8988T (cell line): Measurements from ENCODE around the gene FRMPD4.
"Not testable (repeated sequence)": the region's sequence is repeated elsewhere in the genome, so short reads cannot be mapped to it uniquely, and the experiment has no call there.

ENCODE experiments used
- DNase-seq: peaks from one replicate; pipeline ENCODE4 v3.0.0; 2011

Gene FRMPD4

GRCh38 chrX:12446342-12447075 is 308.2 kb downstream of the FRMPD4 start:
- no peak for DNase-seq

- DNase-seq = no peak
Measured at GRCh38 chrX:12447448-12448064, 309.3 kb downstream of the FRMPD4 start.

- no peak for DNase-seq
Measured at GRCh38 chrX:12452268-12452667, 314.0 kb downstream of the FRMPD4 start.

GRCh38 chrX:12460929-12461328 is 322.7 kb downstream of the FRMPD4 start:
- DNase-seq = no peak

GRCh38 chrX:12463052-12463451 is 324.8 kb downstream of the FRMPD4 start:
- DNase-seq = no peak

- DNase-seq = no peak
Measured at GRCh38 chrX:12463873-12464272, 325.6 kb downstream of the FRMPD4 start.

- DNase-seq = no peak
Measured at GRCh38 chrX:12467321-12467720, 329.0 kb downstream of the FRMPD4 start.

- no peak for DNase-seq
Measured at GRCh38 chrX:12469296-12469695, 331.0 kb downstream of the FRMPD4 start.

- DNase-seq = no peak
Measured at GRCh38 chrX:12471061-12471460, 332.8 kb downstream of the FRMPD4 start.

GRCh38 chrX:12480956-12481355 is 342.7 kb downstream of the FRMPD4 start:
- DNase-seq = no peak

GRCh38 chrX:12488220-12488619 is 349.9 kb downstream of the FRMPD4 start:
- no peak for DNase-seq

GRCh38 chrX:12488771-12489170 is 350.5 kb downstream of the FRMPD4 start:
- no peak for DNase-seq

GRCh38 chrX:12489341-12489740 is 351.1 kb downstream of the FRMPD4 start:
- DNase-seq = no peak

GRCh38 chrX:12494400-12495138 is 356.3 kb downstream of the FRMPD4 start:
- DNase-seq = no peak

GRCh38 chrX:12496343-12496742 is 358.1 kb downstream of the FRMPD4 start:
- DNase-seq = no peak

- no peak for DNase-seq
Measured at GRCh38 chrX:12497832-12498591, 359.7 kb downstream of the FRMPD4 start.

- no peak for DNase-seq
Measured at GRCh38 chrX:12505127-12505526, 366.9 kb downstream of the FRMPD4 start.

- DNase-seq = not testable (repeated sequence)
Measured at GRCh38 chrX:12515384-12515783, 377.1 kb downstream of the FRMPD4 start.

- DNase-seq = no peak
Measured at GRCh38 chrX:12526306-12526705, 388.0 kb downstream of the FRMPD4 start.

GRCh38 chrX:12538096-12538495 is 399.8 kb downstream of the FRMPD4 start:
- DNase-seq = not testable (repeated sequence)

GRCh38 chrX:12542251-12542650 is 404.0 kb downstream of the FRMPD4 start:
- DNase-seq = not testable (repeated sequence)

GRCh38 chrX:12548341-12548740 is 410.1 kb downstream of the FRMPD4 start:
- DNase-seq = no peak

- DNase-seq = no peak
Measured at GRCh38 chrX:12548746-12549145, 410.5 kb downstream of the FRMPD4 start.
